ENCODE data around the gene SMG5.
"Not testable (repeated sequence)": the region's sequence is repeated elsewhere in the genome, so short reads cannot be mapped to it uniquely, and the experiment has no call there.

SMG5 gene

GRCh38 chr1:156216361-156217086, 66.1 kb downstream of the SMG5 start:
- not testable (repeated sequence) for H3K4me3 ChIP-seq (ENCODE audit: low read depth, low read length)

- no peak overlapping the region for H3K4me3 ChIP-seq (ENCODE audit: low read depth, low read length)
These were observed 68.4 kb downstream of the SMG5 start for GRCh38 chr1:156214024-156214748.

- peak overlapping the region; percentile 94 for H3K4me3 ChIP-seq (ENCODE audit: low read depth, low read length)
These were observed 69.0 kb downstream of the SMG5 start for GRCh38 chr1:156213644-156213966.

- peak within 1 kb of the TSS; percentile 94 for H3K4me3 ChIP-seq (ENCODE audit: low read depth, low read length)
These were observed 69.6 kb downstream of the SMG5 start, which contains the start of gene PMF1 for GRCh38 chr1:156212833-156213643. TSS of gene PMF1 (plus strand) at chr1:156213007. CDS start at chr1:156213016, 9 bp downstream.

- H3K4me3 ChIP-seq (ENCODE audit: low read depth, low read length), result peak overlapping the region; percentile 20
These were observed 70.5 kb downstream of the SMG5 start for GRCh38 chr1:156212130-156212529.

- H3K4me3 ChIP-seq (ENCODE audit: low read depth, low read length), result no peak overlapping the region
These were observed 71.4 kb downstream of the SMG5 start for GRCh38 chr1:156211243-156211642.

- H3K4me3 ChIP-seq (ENCODE audit: low read depth, low read length), result no peak overlapping the region
These were observed 77.9 kb downstream of the SMG5 start for GRCh38 chr1:156204686-156205085.

- H3K4me3 ChIP-seq (ENCODE audit: low read depth, low read length), result no peak overlapping the region
These were observed 79.3 kb downstream of the SMG5 start for GRCh38 chr1:156203331-156203730.

GRCh38 chr1:156200044-156200443, 82.6 kb downstream of the SMG5 start:
- H3K4me3 ChIP-seq (ENCODE audit: low read depth, low read length), result no peak overlapping the region

Data from iPS-11a (cell line).